Measurements from ENCODE around the gene MIEF2. TPM values are rescaled to one million over a fixed set of nuclear protein-coding genes. Genes with fewer than 3 reads are reported as not detected.

Gene MIEF2
- total RNA-seq, 1 donor from 2014 or later, result 7.4 TPM

GRCh38 chr17:18247613-18248001 lies 12.9 kb upstream of the MIEF2 start:
- H3K27ac Mint-ChIP-seq (ENCODE audit: unreplicated experiment), result no peak overlapping the region
- peaks cover 15% of the 10 kb centered on the region for H3K27me3 Mint-ChIP-seq (ENCODE audit: unreplicated experiment)
- H3K36me3 Mint-ChIP-seq (ENCODE audit: unreplicated experiment), result no peaks in the 10 kb centered on the region
- DNase-seq, result no peak
- peaks cover 7% of the 10 kb centered on the region for H3K4me1 Mint-ChIP-seq (ENCODE audit: low read depth, unreplicated experiment)
- H3K9me3 Mint-ChIP-seq (ENCODE audit: unreplicated experiment), result peaks cover 8% of the 10 kb centered on the region
- H3K4me3 Mint-ChIP-seq (ENCODE audit: unreplicated experiment), result peak overlapping the region; percentile 52
- TF ChIP-seq CTCF (IDR thresholded peaks at IDR 0.05; ENCODE audit: partially characterized antibody, unreplicated experiment), result no peak

GRCh38 chr17:18248300-18248731 lies 12.1 kb upstream of the MIEF2 start:
- H3K9me3 Mint-ChIP-seq (ENCODE audit: unreplicated experiment), result peaks cover 8% of the 10 kb centered on the region
- peaks cover 7% of the 10 kb centered on the region for H3K4me1 Mint-ChIP-seq (ENCODE audit: low read depth, unreplicated experiment)
- DNase-seq, result peak; percentile 78
- H3K4me3 Mint-ChIP-seq (ENCODE audit: unreplicated experiment), result peak overlapping the region; percentile 52
- peaks cover 18% of the 10 kb centered on the region for H3K27me3 Mint-ChIP-seq (ENCODE audit: unreplicated experiment)
- peak overlapping the region; percentile 55 for H3K27ac Mint-ChIP-seq (ENCODE audit: unreplicated experiment)
- peak; percentile 59 for TF ChIP-seq CTCF (IDR thresholded peaks at IDR 0.05; ENCODE audit: partially characterized antibody, unreplicated experiment)
- H3K36me3 Mint-ChIP-seq (ENCODE audit: unreplicated experiment), result no peaks in the 10 kb centered on the region

- no peaks in the 10 kb centered on the region for H3K36me3 Mint-ChIP-seq (ENCODE audit: unreplicated experiment)
- no peak overlapping the region for H3K27ac Mint-ChIP-seq (ENCODE audit: unreplicated experiment)
- peaks cover 16% of the 10 kb centered on the region for H3K27me3 Mint-ChIP-seq (ENCODE audit: unreplicated experiment)
- H3K4me1 Mint-ChIP-seq (ENCODE audit: low read depth, unreplicated experiment), result peaks cover 7% of the 10 kb centered on the region
- TF ChIP-seq CTCF (IDR thresholded peaks at IDR 0.05; ENCODE audit: partially characterized antibody, unreplicated experiment), result no peak
- H3K9me3 Mint-ChIP-seq (ENCODE audit: unreplicated experiment), result peaks cover 8% of the 10 kb centered on the region
- no peak for DNase-seq
- H3K4me3 Mint-ChIP-seq (ENCODE audit: unreplicated experiment), result no peak overlapping the region
Measured at GRCh38 chr17:18248811-18249210, 11.7 kb upstream of the MIEF2 start.

- peaks cover 16% of the 10 kb centered on the region for H3K27me3 Mint-ChIP-seq (ENCODE audit: unreplicated experiment)
- TF ChIP-seq CTCF (IDR thresholded peaks at IDR 0.05; ENCODE audit: partially characterized antibody, unreplicated experiment), result no peak
- H3K9me3 Mint-ChIP-seq (ENCODE audit: unreplicated experiment), result peaks cover 8% of the 10 kb centered on the region
- no peak for DNase-seq
- H3K27ac Mint-ChIP-seq (ENCODE audit: unreplicated experiment), result no peak overlapping the region
- no peak overlapping the region for H3K4me3 Mint-ChIP-seq (ENCODE audit: unreplicated experiment)
- peaks cover 7% of the 10 kb centered on the region for H3K4me1 Mint-ChIP-seq (ENCODE audit: low read depth, unreplicated experiment)
- no peaks in the 10 kb centered on the region for H3K36me3 Mint-ChIP-seq (ENCODE audit: unreplicated experiment)
Measured at GRCh38 chr17:18250259-18250658, 10.2 kb upstream of the MIEF2 start.

- H3K27ac Mint-ChIP-seq (ENCODE audit: unreplicated experiment), result no peak overlapping the region
- TF ChIP-seq CTCF (IDR thresholded peaks at IDR 0.05; ENCODE audit: partially characterized antibody, unreplicated experiment), result no peak
- H3K36me3 Mint-ChIP-seq (ENCODE audit: unreplicated experiment), result no peaks in the 10 kb centered on the region
- H3K9me3 Mint-ChIP-seq (ENCODE audit: unreplicated experiment), result peaks cover 8% of the 10 kb centered on the region
- no peak for DNase-seq
- H3K4me3 Mint-ChIP-seq (ENCODE audit: unreplicated experiment), result no peak overlapping the region
- H3K27me3 Mint-ChIP-seq (ENCODE audit: unreplicated experiment), result peaks cover 13% of the 10 kb centered on the region
- peaks cover 7% of the 10 kb centered on the region for H3K4me1 Mint-ChIP-seq (ENCODE audit: low read depth, unreplicated experiment)
Measured at GRCh38 chr17:18250708-18251107, 9.8 kb upstream of the MIEF2 start.

Data from glutamatergic neuron (in vitro differentiated cells).